TTC549 (cell line): Measurements from ENCODE around the gene USP34.
"Not testable (repeated sequence)": the region's sequence is repeated elsewhere in the genome, so short reads cannot be mapped to it uniquely, and the experiment has no call there.

Source experiments
- FAIRE-seq: peaks from 2 replicates; lab custom pipeline; 2012; peaks lifted over from hg19 to GRCh38; lab: Jason Lieb, UNC

Gene USP34

DNA sequence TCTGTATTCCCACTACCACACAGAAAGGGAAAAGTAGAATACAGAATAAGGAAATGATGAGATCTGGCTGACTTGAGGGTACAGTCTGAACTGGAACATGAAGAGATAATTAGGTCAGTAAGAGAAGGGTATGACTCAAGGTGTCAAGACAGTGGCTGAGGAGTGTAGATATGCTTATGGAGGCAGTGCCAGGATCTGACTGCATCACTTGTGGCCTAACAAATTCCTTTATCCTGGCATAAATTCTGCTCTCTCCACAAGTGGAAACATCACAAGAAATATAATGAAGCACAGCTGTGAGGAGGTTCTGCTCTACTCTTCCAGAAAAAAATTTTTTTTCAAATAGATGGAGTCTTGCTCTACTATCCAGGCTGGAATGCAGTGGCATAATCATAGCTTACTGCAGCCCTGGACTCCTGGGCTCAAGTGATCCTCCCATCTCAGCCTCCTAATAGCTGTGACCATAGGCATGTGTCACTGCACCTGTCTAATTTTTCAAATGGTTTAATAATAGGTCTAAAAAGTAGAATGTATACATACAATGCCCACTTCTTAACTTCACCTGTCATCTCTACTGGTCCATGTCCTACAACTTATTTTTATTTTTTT is 223.6 kb downstream of the USP34 start:
- FAIRE-seq = no peak

DNA sequence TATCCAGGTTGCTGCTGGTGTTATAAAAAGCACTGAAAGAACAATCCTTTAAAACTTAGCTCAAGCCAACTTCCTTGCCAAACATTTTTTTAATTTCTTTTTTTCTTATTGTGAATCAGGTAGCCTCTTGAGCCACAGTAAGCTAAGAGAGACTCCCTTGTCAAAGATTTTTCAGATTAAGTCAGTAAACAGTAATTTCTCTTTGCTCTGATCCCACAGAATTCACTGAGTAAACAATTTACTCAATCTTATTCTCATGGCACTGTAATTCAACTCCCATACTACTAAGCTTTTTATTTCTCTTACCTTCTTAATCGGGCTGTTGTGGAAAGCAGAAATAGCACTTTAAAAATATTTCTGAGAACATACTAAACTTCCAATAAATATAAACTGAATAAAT is 226.2 kb downstream of the USP34 start:
- no peak for FAIRE-seq

DNA sequence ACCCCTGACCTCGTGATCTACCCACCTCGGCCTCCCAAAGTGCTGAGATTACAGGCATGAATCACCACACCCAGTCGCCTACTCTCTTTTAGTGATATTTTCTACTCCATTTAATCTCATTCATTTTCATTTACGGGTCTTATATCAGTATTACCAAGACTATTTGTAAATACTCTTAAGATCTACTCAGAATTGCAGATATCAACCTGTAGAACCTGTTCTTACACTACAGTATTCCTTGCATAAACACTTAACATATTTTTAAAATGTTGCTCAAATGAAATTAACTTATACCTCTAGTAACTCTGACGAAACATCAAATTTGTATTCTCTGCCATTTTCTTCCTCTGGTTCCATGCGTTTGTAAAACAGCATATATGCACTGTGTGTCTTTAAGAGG is 229.6 kb downstream of the USP34 start:
- no peak for FAIRE-seq

DNA sequence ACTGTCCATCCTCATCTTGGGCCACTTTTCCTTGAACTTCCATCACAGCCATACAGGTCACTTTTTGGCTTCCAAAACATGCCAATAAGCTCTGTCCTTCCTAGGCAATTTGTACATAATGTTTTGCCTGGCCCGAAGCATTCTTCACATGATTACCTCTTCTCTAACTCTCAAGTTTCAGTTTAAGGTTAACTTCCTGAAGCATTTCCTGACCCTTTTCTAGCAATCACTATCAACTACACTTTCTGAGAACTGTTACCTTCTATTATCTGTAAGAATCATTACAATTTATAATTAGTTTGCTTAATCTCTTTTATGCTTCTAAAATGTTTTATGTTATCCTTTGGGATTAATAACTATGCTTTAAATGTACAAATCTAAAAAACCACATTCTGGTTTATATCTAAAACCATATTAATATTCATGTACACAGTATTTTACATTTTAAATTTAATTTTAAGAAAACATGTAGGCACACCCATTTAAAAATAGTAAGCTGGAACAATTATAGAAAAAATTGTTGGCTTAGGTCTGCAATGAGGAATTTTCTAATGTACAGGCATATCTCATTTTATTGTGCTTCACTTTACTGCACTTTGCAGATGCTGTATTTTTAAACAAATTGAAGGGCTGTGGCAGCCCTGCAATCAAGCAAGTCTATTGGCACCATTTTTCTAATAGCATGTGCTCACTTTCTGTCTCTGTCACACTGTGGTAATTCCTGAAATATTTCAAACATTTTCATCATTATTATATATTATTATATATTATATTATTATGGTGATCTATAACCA is 232.5 kb downstream of the USP34 start:
- peak; percentile 58 for FAIRE-seq

DNA sequence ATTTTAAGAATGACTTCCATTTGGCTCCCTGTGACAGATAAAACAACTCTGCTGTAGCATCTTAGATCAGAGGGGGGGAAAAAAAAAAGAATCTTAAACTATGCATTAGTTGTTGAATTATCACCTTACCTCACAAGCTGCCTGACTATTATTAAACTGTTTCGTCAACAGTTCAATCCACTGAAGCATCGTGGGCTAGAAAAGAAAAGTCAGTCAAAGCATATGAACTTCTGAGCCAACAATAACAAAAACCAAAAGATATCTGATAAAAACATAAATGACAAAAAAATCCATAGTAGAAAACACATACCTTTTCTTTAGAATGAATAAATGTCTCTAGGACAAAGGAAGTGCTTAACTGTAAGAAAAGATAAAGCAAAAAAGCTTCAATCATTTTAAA is 235.2 kb downstream of the USP34 start:
- FAIRE-seq = peak; percentile 58

DNA sequence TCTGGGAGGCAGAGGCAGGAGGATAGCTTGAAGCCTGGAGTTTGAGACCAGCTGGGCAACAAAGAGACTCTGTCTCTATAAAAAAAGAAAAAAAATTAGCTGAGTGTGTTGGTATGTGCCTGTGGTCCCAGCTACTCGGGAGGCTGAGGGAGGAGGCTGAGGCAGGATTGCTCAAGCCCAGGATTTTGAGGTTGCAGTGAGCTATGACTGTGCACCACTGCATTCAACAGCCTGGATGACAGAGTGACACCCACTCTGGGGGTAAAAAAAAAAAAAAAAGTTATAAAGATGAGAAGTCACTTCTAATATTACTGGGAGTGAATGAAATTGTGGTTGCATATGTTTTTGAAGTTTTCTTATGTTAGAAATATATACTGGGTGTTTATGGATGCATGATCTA is 237.3 kb downstream of the USP34 start:
- FAIRE-seq = no peak

DNA sequence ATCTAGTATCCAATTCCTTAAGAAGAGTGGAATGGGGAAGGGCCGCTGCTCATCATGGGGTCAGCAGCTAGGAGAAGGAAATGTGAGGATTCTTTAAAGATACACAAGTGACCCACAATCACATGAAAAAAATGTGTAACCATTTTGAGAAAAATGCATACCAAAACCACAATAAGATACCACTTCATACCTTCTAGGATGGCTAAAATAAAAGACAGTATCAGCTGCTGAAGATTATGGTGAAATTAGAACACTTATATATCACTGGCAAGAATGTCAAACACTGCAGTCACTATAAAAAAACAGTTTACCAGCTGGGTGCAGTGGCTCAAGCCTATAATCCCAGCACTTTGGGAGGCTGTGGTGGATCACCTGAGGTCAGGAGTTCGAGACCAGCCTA is 241.0 kb downstream of the USP34 start:
- FAIRE-seq = no peak

DNA sequence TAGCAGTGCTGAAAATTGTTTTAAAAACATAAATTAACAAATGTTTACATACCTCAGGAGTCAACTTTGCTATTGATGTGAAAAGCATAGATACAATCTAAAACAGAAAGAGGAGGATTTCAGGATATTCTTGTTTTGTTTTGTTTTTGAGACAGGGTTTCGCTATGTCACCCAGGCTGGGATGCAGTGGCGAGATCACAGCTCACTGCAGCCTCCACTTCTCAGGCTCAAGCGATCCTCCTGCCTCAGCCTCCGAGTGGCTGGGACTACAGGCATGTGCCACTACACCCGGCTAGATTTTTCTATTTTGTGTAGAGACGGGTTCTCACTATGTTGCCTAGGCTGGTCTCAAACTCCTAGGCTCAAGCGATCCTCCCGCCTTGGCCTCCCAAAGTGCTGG is 248.3 kb downstream of the USP34 start:
- FAIRE-seq = no peak

DNA sequence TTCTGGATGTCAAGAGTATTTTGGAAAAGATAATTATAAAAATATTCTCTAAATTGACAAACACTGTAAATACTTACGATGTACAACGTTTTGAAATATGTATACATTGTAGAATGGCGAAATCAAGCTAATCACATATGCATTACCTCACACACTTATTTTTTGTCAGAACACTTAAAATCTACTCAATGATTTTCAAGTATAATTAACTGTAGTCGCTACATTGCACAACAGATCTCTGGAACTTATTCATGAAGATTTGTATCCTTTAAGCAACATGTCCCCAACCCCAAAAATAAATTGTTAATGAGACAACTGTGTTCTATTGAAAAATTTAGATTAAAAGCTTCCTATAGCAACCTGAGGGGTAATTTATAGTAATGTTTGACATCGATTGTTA is 249.1 kb downstream of the USP34 start:
- no peak for FAIRE-seq

DNA sequence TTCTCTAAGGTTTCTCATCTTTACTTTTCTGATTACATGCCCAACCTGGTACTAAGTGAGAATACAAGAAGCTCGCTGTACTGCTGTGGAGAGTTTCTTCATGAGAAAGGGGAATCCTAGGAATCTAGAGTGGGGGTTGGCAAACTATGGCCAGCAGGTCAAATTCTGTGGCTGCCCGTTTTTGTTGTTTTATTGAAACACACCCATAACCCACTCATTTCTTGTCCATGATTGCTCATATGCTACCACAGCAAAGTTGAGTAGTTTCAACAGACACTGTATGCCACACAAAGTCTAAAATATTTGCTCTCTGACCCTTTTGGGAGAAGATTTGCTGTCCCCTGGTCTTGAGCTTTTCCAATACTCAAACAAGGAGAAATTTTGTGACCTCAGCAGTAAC is 250.1 kb downstream of the USP34 start:
- no peak for FAIRE-seq

DNA sequence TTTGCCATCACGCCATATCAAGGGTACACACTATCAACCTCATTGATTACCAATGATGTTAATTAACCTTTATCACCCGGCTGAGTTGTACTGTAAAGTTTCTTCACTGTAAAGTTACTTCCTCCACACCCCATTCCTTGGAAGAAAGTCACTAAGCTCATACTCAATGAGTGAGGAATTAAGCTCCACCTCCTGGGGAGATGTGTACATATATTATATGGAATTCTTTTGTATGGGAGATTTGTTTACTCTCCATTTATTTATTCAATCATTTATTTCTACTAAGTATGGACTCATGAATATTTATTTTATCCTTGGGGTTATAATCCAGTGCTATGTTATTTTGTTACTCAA is 252.1 kb downstream of the USP34 start:
- no peak for FAIRE-seq

DNA sequence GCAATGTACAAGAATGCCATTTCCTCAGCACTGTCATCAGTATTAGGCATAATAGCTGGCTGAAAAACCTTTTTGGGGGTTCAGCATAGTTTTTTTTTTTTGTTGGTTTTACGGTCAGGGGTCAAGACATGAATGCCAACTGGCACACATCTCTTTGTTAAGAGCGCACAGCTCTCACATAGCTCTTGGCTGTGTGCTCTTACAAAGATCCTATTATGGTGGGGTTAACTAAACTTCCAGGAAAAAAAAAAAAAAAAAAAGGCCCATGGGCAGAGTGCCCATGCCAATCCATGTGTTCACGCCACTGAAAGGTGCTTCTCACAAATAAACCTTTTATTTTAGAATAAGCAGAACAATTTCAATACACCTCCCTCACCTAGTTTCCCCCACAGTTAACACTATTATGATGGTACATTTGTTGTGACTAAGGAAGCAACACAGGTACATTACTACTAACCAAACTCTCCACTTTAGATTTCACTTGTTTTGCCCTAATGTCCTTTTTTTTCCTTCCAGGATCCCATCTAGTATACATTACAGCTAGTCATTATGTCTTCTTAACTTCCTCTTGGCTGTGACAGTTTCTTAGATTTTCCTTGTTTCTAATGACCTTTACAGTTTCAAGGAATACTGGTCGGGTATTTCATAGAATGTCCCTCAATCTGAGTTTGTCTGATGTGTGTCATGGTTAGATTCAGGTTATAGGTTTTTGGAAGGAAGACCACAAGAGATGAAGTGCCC is 252.6 kb downstream of the USP34 start:
- no peak for FAIRE-seq

DNA sequence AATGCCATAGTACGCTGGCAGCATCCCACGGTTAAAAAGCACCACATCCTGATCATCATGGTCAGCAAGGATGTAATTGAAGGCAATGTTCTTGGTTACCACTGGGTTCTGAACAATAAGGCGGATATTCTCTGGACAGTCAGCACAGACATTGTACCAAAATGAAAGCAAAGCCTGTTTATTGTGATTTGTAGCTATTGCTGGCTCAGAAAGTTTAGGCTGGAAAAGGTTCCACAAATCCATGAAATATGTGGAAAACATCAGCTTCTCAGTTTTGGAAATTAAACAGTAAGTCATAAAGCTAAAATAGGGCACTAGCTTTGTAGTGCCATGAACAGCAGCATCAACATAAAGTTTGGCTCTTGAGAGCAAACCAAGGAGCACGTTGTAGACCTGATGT is 256.7 kb downstream of the USP34 start:
- FAIRE-seq = no peak

DNA sequence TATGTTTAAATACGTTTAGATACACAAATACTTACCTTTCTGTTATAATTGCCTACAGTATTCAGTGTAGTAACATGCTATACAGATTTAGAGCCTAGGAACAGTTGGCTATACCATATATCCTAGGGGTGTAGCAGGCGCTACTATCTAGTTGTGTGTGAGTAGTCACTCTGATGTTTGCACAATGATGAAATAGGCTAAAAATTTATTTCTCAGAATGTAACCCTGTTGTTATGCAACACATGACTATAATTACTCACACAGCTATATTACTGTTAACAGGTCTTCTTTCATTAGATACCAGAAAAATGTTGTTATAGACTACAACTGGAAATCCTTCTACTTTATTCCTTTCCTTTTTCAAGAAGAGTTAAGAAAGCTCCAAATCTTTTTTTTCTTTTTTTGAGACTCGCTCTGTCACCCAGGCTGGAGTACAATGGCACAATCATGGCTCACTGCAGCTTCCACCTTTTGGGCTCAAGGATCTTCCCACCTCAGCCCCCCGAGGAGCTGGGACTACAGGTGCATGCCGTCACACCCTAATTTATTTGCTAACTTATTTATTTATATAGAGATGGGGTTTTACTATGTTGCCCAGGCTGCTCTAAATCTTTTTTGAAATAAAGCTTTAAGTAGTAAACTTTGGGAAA is 260.4 kb downstream of the USP34 start:
- FAIRE-seq = no peak

DNA sequence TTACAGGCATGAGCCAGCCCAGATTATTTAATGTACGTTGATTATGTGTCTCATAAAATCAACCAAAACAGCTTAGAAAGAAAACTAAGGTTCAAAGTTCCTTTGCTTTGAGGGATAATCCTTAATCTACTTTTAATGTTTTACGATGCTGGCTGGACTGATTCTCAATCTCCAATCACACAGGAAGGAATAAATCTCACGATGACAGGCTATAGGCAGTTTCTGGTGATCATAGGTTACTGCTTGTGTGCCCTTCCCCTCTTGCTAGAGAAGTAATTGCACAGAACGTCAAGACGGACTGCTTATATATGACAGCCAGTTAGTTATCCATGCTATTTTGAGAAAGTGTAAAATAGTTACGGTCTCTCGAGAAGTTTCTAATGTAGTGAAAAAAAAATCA is 265.8 kb downstream of the USP34 start:
- no peak for FAIRE-seq

DNA sequence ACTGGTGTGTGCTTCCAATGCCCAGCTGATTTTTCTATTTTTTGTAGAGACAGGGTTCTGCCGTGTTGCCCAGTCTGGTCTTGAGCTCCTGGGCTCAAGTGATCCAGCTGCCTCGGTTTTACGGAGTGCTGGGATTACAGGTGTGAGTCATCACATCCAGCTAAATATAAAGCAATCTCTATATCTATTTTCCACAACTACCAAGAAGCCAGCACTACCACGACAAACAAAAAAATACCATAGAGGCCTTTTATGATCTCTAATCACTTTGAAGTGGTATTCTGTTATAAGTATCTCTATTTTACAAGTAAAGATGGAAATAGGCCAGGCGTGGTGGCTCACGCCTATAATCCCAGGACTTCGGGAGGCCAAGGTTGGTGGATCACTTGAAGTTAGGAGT is 274.2 kb downstream of the USP34 start:
- no peak for FAIRE-seq

DNA sequence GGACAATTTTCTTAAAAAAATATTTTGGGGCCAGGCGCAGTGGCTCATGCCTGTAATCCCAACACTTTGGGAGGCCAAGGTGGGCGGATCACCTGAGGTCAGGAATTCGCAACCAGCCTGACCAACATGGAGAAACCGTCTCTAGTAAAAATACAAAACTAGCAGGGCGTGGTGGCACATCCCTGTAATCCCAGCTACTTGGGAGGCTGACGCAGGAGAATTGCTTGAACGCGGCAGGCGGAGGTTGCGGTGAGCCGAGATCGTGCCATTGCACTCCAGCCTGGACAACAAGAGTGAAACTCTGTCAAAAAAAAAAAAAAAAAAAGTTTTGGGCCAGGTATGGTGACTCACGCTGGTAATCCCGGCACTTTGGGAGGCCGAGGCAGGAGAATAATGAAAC is 276.2 kb downstream of the USP34 start:
- FAIRE-seq = not testable (repeated sequence)

DNA sequence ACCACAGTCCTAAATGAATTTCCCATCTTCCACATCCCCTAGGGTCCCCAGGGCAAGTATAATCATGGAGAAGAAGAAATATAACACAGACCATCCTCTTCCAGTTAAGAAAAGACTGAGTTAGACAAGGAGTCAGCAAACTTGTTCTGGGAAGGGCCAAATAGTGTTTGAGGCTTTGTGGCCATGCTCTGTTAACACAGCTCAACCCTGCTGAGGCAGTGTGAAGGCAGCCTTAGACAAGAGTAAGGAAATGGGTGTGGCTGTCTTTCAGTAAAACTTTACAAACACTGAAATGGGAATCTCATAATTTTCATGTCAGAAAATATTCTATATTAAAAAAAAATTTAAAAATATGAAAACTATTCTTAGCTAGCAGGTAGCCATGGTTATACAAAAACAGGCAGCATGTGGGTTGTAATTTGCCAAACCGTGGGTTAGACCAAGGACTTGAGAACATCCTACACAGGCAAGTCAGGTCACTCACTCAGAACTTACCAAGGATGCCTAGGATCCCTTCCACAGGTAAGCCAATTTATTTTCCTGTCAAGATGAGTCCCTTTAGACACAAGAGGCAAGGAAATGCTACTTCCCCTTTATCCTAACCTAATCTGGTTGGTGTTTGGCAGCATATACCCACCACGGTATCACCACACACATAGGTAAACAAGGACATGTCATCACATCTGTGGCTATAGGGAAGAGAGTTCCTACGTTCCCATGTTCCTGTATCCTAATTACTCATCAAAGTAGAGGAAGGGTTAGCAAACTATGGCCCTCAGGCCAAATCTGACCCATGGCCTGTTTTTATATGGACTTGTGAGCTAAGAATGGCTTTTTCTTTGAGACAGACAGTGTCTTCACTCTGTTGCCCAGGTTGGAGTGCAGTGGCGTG is 277.0 kb downstream of the USP34 start:
- no peak for FAIRE-seq

DNA sequence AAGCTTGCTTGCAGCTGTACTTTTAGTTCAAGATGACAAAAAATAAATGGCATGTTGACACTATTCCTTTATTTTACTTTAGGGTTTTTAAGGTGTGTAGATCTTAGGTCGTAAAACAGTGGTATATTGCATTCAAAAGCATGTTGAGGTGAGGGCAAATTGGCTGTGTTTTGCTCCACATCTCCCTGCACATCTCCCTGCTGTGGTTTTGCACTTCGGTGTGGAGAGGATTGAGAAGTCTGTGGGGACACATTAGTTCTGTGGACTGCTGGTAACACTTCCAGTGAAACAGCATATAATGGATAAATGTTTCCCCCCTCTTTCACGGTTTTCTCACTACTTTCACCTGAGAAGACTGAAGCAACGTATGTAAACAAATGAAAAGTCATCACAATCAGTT is 283.8 kb downstream of the USP34 start:
- no peak for FAIRE-seq

DNA sequence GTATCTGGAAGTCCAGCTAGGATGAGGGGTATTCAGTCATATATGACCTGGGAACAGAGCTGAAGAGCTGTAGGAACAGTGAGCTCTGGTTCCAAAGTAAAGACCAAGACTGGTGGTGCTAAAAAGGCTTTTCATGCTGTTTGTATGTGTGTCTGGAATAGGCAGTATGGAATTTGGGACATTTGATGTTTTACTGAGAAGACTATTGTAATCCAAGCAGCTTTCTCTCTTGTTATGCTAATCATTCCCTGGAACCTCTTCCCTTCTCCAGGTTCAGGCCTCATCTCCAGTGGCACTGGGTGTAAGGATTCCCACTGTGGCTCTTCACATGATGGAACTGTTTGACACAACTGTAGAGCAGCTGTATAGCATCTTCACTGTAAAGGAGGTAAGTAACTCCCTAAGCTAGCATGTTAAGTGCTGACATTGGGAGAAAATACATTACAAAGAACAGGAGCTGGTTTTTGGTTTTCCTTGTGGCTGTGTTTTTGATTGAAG is 285.6 kb downstream of the USP34 start:
- FAIRE-seq = no peak

DNA sequence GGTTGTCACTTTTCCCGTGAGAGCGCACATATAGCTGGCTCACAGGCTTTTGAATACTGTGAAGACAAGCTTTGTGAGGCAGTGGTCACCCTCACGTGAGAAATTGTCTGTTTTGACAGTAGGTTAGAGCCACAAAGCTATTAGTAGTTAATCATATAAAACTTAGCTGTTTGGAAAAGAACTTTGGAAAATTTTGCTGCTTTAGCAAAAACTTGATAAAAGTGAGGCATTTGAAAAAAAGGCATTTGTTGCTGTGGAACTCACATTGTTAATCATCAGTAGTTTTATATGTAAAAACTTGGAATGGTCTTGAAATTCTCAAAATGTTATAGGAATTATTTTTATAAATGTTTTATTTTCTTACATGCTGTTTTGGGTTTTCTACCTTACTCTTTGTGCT is 286.6 kb downstream of the USP34 start:
- no peak for FAIRE-seq

DNA sequence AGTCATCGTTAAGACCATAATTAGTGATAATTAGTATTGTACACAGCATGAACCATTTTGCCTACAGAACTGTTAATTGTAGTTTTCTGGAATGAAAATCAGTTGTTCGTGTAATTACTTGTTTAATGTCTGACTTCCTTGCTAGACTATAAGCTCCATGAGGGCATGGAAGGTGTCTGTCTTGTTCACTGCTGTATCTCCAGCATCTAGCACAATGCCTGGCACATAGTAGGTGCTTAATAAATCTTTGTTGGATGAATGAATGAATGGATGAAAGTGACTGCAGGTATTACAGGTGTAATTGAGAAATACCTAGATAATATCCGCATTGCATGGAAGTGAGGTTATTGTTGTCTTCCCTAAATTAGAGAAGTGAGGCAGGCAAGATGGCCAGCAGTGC is 287.1 kb downstream of the USP34 start:
- FAIRE-seq = no peak
